HG03097 (cell line): ENCODE data around the gene ADGB.

Experiments
- ATAC-seq: cut with Tn5 transposase; IDR thresholded peaks from one replicate; pipeline ENCODE4 v1.9.1; 2021; ENCODE audit not compliant: unreplicated experiment, low FRiP score

ADGB gene

DNA sequence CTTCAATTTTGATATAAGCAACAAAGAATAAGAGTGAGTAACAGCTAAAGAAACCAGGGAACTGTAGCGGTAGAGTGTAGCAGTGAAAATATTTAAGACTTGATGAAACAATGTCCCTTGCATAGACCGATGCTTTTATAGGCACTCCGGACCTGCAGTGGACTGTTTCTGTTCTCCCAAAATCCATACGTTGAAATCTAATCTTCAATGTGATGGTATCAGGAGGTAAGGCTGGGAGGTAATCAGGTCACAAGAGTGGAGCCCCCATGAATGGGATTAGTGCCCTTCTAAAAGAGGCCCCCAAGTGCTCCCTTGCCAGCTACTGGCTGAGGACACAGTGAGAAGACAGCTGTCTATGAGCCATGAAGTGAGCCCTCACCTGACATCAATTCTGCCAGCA is 260.4 kb downstream of the ADGB start:
- no peak for ATAC-seq

- ATAC-seq, result no peak
Observed at GRCh38 chr6:146859795-146860495, 261.2 kb downstream of the ADGB start.

- ATAC-seq, result no peak
Observed at GRCh38 chr6:146860583-146860982, 261.8 kb downstream of the ADGB start.

GRCh38 chr6:146861029-146861563 is 262.3 kb downstream of the ADGB start:
- ATAC-seq, result no peak

DNA sequence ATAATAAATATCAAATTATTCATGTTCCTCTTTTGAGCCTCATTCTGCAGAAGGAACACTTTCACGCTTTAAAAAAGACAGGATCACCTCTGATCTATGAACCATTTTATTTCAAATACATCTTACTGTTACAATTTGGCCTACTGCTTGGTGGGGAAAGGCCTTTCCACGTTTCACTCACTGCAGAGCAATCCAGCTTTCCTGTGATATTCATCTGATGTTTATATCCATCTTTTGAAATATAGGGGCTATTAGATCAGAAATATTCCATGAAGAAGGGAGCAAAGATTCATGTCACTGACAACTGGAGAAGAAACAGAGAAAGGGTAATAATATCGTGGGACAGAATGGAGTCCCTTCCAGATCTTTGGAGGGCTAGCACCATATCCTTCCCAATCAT is 262.9 kb downstream of the ADGB start:
- ATAC-seq, result no peak

DNA sequence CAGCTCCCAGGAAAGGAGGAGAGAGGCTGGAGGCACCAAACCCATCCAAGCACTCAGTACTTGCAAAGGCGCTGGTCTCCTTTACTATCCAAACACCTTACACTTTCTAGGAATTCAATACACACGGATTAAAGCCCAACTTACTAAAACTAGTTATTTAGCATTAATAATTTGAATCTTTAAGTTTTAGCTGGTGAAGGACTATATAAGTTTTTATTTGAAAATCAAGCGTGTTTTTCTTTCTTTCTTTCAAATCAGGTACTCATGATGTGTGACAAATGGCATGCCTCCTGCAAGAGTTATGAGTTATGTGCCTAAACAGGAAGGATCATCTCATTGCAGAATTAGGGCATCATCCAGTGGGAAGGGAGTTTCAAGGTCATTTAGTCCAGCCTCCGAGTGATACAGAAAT is 263.7 kb downstream of the ADGB start:
- ATAC-seq, result no peak

DNA sequence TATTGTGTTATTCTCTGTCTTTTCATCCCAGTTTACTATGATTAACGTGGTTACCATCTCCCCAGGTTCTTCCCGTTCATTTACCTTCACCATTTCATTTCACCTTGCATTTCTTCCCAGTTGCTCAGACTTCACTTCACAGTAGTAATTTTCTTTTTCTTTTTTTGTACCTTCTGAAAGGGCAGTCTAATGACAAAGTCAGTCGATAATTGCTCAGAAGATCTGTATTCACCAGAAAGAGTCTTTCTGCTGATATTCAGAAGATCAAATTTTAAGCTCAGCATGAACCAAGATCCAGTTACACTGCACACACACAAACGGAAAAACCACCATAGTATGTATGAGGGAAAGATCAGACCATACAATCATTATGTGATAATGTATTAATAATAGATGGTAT is 265.5 kb downstream of the ADGB start:
- no peak for ATAC-seq

GRCh38 chr6:146864885-146865284 is 266.1 kb downstream of the ADGB start:
- ATAC-seq, result no peak
